ENCODE results near the gene ZBP1.

Gene ZBP1

GRCh38 chr20:57620274-57620990 is at the start of gene ZBP1:
Gene ZBP1, minus strand, starts transcription at chr20:57620426. Its CDS starts 131 bp downstream, at chr20:57620295.
- DNase-seq: no peak

GRCh38 chr20:57669632-57670031 is 49.4 kb upstream of the ZBP1 start:
- no peak for DNase-seq

- no peak for DNase-seq
Measured at GRCh38 chr20:57667924-57668782, 47.9 kb upstream of the ZBP1 start.

GRCh38 chr20:57667388-57667787 is 47.2 kb upstream of the ZBP1 start:
- DNase-seq: no peak

- DNase-seq: no peak
Measured at GRCh38 chr20:57666834-57667157, 46.6 kb upstream of the ZBP1 start.

GRCh38 chr20:57666106-57666833 is 46.0 kb upstream of the ZBP1 start:
- DNase-seq: no peak

- DNase-seq: no peak
Measured at GRCh38 chr20:57665589-57665971, 45.4 kb upstream of the ZBP1 start.

GRCh38 chr20:57664924-57665588 is 44.8 kb upstream of the ZBP1 start:
- no peak for DNase-seq

- no peak for DNase-seq
Measured at GRCh38 chr20:57664476-57664875, 44.2 kb upstream of the ZBP1 start.

GRCh38 chr20:57663681-57664451 is 43.6 kb upstream of the ZBP1 start:
- no peak for DNase-seq

GRCh38 chr20:57663241-57663640 is 43.0 kb upstream of the ZBP1 start:
- no peak for DNase-seq

GRCh38 chr20:57662456-57663240 is 42.4 kb upstream of the ZBP1 start:
- no peak for DNase-seq

GRCh38 chr20:57661746-57662455 is 41.7 kb upstream of the ZBP1 start:
- no peak for DNase-seq

- no peak for DNase-seq
Measured at GRCh38 chr20:57660922-57661745, 40.9 kb upstream of the ZBP1 start.

GRCh38 chr20:57660181-57660921 is 40.1 kb upstream of the ZBP1 start:
- DNase-seq: no peak

- no peak for DNase-seq
Measured at GRCh38 chr20:57659517-57660180, 39.4 kb upstream of the ZBP1 start.

GRCh38 chr20:57658833-57659516 is 38.7 kb upstream of the ZBP1 start:
- DNase-seq: no peak

GRCh38 chr20:57658447-57658832 is 38.2 kb upstream of the ZBP1 start:
- no peak for DNase-seq
